K562 (cell line): ENCODE results near the gene SPATA45.

ENCODE experiments used
- CCAR2 ChIP-seq: fragments of 200-400 bp; formaldehyde crosslinking; IDR thresholded peaks from 2 replicates; pipeline ENCODE4 v1.6.1; 2017; ENCODE audit warnings: mild to moderate bottlenecking, low read depth, low read length
- CHD2 ChIP-seq: IDR thresholded peaks from 2 replicates; pipeline ENCODE4 v1.6.1; 2011; ENCODE audit warnings: low read depth, low read length
- EZH2 ChIP-seq: IDR thresholded peaks from 2 replicates; pipeline ENCODE4 v1.6.1; 2012; ENCODE audit warnings: low read depth, mild to moderate bottlenecking, inconsistent platforms, low read length, borderline replicate concordance
- JUND ChIP-seq, 2 experiments: IDR thresholded peaks; 2 replicates in 1 of 2; 3 replicates in 1 of 2; pipeline ENCODE4 v1.6.1; 2011; ENCODE audit warnings: borderline replicate concordance in 2 of 2, low read depth in 2 of 2, low read length in 2 of 2, improper control_type of control experiment in 1 of 2, missing biosample characterization in 1 of 2, missing genetic modification characterization in 1 of 2, missing genetic modification reagents in 1 of 2
- NFIC ChIP-seq: fragments of 450-650 bp; IDR thresholded peaks from 2 replicates; pipeline ENCODE4 v1.6.1; 2017; ENCODE audit warnings: mild to moderate bottlenecking, inconsistent platforms
- NONO ChIP-seq, 2 experiments: fragments of 200-400 bp in 1 of 2; fragments of 450-650 bp in 1 of 2; formaldehyde crosslinking in 1 of 2; IDR thresholded peaks; 2 replicates each; pipeline ENCODE4 v1.6.1; 2017; ENCODE audit warnings: low read depth in 2 of 2, mild to moderate bottlenecking in 2 of 2, moderate library complexity in 2 of 2, low read length in 1 of 2
- POLR2AphosphoS5 ChIP-seq: IDR thresholded peaks from 2 replicates; pipeline ENCODE4 v1.6.1; 2011; ENCODE audit warnings: mild to moderate bottlenecking, low read depth, low read length, moderate library complexity; ENCODE audit not compliant: control insufficient read depth, insufficient read depth
- SIX5 ChIP-seq, 2 experiments: IDR thresholded peaks; 2 replicates each; pipeline ENCODE4 v1.6.1; 2011; ENCODE audit warnings: low read length in 2 of 2, borderline replicate concordance in 1 of 2, low read depth in 1 of 2, mild to moderate bottlenecking in 1 of 2, moderate library complexity in 1 of 2; ENCODE audit not compliant: insufficient read depth in 1 of 2
- SMARCA5 ChIP-seq: fragments of 450-650 bp; IDR thresholded peaks from 2 replicates; pipeline ENCODE4 v1.6.1; 2016
- SPI1 ChIP-seq: IDR thresholded peaks from 2 replicates; pipeline ENCODE4 v1.6.1; 2011; ENCODE audit warnings: low read depth, low read length, control low read depth, borderline replicate concordance
- SRF ChIP-seq, 2 experiments: fragments of 250-450, 450-650 bp in 1 of 2; sonication (Bioruptor Pico) in 1 of 2; sonication (generic) in 1 of 2; formaldehyde crosslinking; IDR thresholded peaks; 2 replicates each; pipeline versions ENCODE4 v1.5.0 to v1.5.1; 2020 to 2022; ENCODE audit warnings: mild to moderate bottlenecking in 1 of 2, missing genetic modification reagents in 1 of 2
- YBX1 ChIP-seq: fragments of 450-650 bp; IDR thresholded peaks from 2 replicates; pipeline ENCODE4 v1.7.1; 2016; ENCODE audit warnings: mild to moderate bottlenecking
- TF ChIP-seq, protein P1 (sequence below): sonication (generic); formaldehyde crosslinking; IDR thresholded peaks from 2 replicates; pipeline ENCODE4 v1.8.1; 2023; ENCODE audit warnings: mild to moderate bottlenecking, missing genetic modification reagents
- TF ChIP-seq, protein P2 (sequence below), 3 experiments: IDR thresholded peaks in 2 of 3; conservative IDR thresholded peaks in 1 of 3; 2 replicates each; pipeline ENCODE4 v1.5.1; 2011 to 2012; ENCODE audit warnings: low read length in 3 of 3, mild to moderate bottlenecking in 3 of 3, control low read depth in 2 of 3, improper control_type of control experiment in 1 of 3, inconsistent platforms in 1 of 3, low read depth in 1 of 3, mixed read lengths in 1 of 3, moderate library complexity in 1 of 3; ENCODE audit not compliant: insufficient read depth in 2 of 3

DNA sequence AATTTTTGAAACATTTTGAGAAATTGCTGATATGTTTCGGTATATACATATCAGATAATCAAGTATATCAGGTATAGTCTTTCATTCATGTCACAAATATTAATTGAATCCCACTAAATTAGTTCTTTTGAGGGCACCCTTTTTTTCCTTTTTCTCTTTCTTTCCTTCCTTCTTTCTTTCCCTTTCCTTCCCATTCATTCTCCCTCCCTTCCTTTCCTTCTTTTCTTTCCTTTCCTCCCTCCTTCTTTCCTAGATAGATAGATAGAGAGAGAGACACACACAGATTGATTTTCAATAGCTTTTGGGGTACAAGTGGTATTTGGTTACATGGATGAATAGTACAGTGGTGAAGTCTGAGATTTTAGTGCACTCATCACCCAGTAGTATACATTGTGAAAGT is 61.6 kb downstream of the SPATA45 start:
- TF ChIP-seq, protein P1, sequence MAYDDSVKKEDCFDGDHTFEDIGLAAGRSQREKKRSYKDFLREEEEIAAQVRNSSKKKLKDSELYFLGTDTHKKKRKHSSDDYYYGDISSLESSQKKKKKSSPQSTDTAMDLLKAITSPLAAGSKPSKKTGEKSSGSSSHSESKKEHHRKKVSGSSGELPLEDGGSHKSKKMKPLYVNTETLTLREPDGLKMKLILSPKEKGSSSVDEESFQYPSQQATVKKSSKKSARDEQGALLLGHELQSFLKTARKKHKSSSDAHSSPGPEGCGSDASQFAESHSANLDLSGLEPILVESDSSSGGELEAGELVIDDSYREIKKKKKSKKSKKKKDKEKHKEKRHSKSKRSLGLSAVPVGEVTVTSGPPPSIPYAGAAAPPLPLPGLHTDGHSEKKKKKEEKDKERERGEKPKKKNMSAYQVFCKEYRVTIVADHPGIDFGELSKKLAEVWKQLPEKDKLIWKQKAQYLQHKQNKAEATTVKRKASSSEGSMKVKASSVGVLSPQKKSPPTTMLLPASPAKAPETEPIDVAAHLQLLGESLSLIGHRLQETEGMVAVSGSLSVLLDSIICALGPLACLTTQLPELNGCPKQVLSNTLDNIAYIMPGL (CRISPR knock-in tag), result no peak
- TF ChIP-seq, protein P2, sequence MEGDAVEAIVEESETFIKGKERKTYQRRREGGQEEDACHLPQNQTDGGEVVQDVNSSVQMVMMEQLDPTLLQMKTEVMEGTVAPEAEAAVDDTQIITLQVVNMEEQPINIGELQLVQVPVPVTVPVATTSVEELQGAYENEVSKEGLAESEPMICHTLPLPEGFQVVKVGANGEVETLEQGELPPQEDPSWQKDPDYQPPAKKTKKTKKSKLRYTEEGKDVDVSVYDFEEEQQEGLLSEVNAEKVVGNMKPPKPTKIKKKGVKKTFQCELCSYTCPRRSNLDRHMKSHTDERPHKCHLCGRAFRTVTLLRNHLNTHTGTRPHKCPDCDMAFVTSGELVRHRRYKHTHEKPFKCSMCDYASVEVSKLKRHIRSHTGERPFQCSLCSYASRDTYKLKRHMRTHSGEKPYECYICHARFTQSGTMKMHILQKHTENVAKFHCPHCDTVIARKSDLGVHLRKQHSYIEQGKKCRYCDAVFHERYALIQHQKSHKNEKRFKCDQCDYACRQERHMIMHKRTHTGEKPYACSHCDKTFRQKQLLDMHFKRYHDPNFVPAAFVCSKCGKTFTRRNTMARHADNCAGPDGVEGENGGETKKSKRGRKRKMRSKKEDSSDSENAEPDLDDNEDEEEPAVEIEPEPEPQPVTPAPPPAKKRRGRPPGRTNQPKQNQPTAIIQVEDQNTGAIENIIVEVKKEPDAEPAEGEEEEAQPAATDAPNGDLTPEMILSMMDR (IDR thresholded peaks at IDR 0.05 in 2 of 3, conservative IDR thresholded peaks at IDR 0.05 in 1 of 3; ENCODE audit: insufficient read depth in 2 of 3, low read depth in 1 of 3, low read length in 3 of 3), result no peak
- TF ChIP-seq SRF (CRISPR knock-in tag; IDR thresholded peaks at IDR 0.05) (no peak), JUND (IDR thresholded peaks at IDR 0.05; ENCODE audit: borderline replicate concordance, low read depth, low read length) (no peak), JUND (tag; IDR thresholded peaks at IDR 0.05; ENCODE audit: borderline replicate concordance, low read depth, low read length) (no peak), SIX5 (IDR thresholded peaks at IDR 0.05; ENCODE audit: borderline replicate concordance in 1 of 2, insufficient read depth in 1 of 2, low read depth in 1 of 2, low read length in 2 of 2) (no peak), SPI1 (no peak), NFIC (no peak), EZH2 (no peak), YBX1 (no peak), SMARCA5 (no peak), POLR2AphosphoS5 (no peak), NONO (IDR thresholded peaks at IDR 0.05; ENCODE audit: low read depth in 2 of 2, low read length in 1 of 2) (no peak), CCAR2 (no peak), CHD2 (no peak)
